ENCODE measurements around the gene PHTF1. TPM values are rescaled to one million over a fixed set of nuclear protein-coding genes. Genes with fewer than 3 reads are reported as not detected.
"Not testable (repeated sequence)": the region's sequence is repeated elsewhere in the genome, so short reads cannot be mapped to it uniquely, and the experiment has no call there.

The PHTF1 gene
- total RNA-seq, 1 donor from 2014 or later = 39.8 TPM

GRCh38 chr1:113732802-113733201, 26.5 kb downstream of the PHTF1 start:
- DNase-seq (ENCODE audit: low read depth, low spot score) = no peak

DNA sequence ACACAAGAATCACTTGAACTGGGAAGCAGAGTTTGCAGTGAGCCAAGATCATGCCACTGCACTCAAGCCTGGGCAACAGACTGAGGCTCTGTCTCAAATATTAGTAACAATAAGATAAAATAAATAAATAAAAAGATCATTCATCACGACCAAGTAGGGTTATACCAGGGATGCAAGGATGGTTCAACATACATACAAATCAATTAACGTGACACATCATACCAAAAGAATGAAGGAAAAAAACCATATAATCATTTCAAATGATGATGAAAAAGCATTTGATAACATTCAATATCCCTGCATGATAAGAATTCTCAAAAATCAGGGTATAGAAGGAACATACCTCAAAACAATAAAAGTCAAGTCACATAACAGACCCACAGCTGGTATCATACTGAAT, 38.3 kb downstream of the PHTF1 start:
- no peak for DNase-seq (ENCODE audit: low read depth, low spot score)

GRCh38 chr1:113718621-113719020, 40.7 kb downstream of the PHTF1 start:
- not testable (repeated sequence) for DNase-seq (ENCODE audit: low read depth, low spot score)

GRCh38 chr1:113717506-113717905, 41.8 kb downstream of the PHTF1 start:
- not testable (repeated sequence) for DNase-seq (ENCODE audit: low read depth, low spot score)

DNA sequence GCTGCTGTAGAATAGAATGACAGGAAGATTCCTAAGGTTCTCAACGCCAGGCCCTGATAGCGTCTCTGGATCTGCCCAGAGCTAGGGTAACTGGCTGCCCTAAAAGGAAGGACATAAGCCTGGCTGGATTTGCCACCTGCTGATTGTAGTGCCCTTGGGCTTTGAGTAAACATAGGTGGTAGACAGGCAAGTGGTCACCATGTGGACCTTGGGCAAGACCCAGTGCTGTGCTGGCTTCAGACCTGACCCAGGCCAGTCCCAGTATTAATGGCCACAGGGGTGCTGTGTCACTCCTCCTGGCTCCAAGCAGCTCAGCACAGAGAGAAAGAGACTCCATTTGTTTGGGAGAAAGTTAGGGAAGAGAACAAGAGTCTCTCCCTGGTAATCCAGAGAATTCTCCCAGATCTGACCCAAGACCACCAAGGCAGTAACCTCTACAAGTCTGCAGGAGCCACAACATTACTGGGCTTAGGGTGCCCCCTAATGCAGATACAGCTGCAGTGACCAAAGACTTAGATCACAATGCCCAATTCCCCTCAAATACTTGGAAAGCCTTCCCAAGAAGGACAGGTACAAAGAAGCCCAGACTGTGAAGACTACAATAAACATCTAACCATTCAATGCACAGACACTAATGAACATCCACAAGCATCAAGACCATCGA, 44.5 kb downstream of the PHTF1 start:
- DNase-seq (ENCODE audit: low read depth, low spot score) = no peak

- DNase-seq (ENCODE audit: low read depth, low spot score) = no peak
Measured at GRCh38 chr1:113701429-113701828, 57.9 kb downstream of the PHTF1 start.

DNA sequence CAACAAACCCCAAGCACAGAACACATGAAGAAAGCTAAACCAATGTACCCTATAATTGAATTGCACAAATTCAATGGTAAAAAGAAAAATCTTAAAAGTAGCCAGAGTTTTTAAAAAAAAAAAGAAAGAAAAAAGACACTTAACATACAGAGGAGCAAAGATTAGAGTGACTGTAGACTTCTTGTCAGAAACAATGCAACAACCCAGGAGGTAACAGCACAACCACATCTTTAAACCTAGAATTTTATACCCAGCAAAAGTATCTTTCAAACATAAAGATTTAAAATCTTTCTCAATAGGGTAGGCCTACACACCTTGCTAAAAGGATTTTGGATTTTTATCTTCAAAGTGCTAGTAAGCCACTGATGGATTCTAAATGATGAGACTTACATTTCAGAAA, 64.4 kb downstream of the PHTF1 start:
- DNase-seq (ENCODE audit: low read depth, low spot score) = no peak

- no peak for DNase-seq (ENCODE audit: low read depth, low spot score)
Measured at GRCh38 chr1:113692824-113693431, 66.4 kb downstream of the PHTF1 start.

GRCh38 chr1:113692342-113692741, 66.9 kb downstream of the PHTF1 start:
- no peak for DNase-seq (ENCODE audit: low read depth, low spot score)

DNA sequence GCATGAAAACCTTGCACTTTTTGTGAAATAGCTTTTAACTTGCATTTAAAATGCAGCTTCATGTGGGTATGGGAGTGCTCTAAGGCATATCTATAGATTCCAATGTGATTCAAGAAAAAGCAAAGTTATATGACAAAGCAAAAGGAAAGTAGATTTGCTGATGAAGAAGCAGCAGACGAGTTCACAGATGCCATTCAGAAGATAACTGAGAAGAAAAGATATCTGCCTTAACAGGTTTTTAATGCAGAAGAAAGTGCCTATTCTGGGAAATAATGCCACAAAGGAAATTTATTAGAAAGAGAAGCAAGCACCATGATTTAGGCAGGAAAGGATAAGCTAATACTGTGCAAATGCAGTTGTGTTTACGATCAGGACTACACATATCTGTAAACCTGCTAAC, 68.1 kb downstream of the PHTF1 start:
- no peak for DNase-seq (ENCODE audit: low read depth, low spot score)

DNA sequence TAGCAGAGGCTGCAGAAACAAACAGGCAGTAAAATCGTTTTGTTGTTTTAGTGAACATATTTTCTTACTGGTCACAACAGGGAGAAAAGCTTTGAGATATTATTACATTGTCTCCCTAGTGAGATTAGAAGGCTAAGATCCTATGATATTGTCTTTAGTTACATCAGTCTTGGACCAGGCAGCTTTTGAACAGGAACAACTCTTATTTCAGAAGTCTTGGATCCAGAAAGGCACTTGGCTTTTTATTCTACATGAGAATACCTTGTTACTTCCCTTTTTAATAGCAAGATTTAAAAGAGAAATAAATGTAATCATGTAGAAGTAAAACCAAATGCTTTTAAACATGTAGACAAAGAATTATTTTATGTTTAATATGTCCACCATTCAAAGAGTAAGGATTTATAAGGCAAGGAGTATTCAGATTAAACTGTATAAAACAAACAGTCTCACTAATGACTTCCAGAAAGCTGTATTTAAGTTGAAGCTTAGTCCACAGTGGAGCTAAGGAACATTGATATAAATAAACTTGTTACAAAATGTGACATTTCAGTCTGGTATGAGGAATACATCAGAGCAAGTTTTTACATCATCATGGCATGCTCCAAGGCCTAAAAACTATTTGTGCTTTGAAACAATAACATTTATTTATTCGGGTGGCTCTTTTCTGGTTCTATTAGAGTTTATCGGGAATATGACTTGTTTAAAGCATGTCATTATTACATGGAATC, 72.2 kb downstream of the PHTF1 start:
- DNase-seq (ENCODE audit: low read depth, low spot score) = no peak

GRCh38 chr1:113684153-113684541, 75.1 kb downstream of the PHTF1 start:
- peak; percentile 32 for DNase-seq (ENCODE audit: low read depth, low spot score)

DNA sequence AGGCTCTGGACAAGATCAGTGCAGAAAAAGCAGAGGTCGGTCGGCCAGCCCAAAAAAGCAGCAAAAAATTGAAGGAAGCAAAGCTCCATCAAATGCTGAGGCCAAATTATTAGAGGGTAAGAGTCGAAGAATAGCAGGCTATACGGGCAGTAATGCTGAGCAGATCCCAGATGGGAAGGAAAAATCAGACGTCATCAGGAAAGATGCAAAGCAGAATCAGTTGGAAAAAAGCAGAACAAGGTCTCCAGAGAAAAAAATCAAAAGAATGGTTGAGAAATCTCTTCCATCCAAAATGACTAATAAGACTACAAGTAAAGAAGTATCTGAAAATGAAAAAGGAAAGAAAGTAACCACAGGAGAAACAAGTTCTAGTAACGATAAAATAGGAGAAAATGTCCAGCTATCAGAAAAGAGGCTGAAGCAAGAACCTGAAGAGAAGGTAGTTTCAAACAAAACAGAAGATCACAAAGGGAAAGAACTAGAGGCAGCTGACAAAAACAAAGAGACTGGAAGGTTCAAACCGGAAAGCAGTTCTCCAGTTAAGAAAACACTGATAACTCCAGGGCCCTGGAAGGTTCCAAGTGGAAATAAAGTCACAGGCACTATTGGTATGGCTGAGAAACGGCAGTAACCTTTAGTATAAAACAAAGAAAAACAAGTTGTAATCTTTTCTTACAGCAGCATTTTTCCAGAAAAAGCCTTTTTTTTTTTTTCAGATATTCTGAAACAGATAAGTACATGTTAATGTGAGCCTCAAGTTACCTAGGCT, 75.7 kb downstream of the PHTF1 start:
- peak; percentile 57 for DNase-seq (ENCODE audit: low read depth, low spot score)

DNA sequence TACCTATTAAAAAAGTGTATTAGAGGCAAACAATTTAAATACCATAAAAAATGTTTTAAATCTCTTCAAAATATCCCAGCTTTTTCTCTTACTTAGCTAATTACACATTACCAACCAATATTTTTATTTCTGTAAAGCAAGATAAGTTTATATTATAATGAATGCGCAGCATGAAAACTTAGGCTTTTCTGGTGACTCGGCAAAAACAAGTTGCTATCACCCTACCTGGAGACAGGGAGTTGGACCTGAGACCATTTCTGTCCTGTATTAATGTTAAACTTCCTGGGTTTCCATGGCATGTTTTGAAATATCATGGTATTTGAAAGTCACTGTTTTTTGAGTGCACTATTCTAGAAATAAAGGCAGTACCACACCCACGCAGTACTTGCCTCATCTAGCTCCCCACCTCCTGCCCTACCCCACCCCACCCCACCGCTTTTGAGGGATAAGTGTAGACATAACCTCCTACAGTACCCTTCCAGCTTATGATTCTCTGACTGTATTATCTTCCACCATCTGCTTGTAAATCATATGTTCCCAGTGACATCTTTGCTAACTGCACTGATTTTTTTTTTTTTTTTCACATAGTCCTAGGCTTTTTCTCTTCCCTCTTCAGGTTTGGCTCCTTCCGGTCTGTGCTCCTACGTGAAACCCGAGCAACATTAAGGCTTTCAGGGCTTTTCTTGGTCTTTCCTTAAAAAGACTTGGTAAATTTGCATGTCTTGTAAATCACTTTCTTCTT, 77.5 kb downstream of the PHTF1 start:
- no peak for DNase-seq (ENCODE audit: low read depth, low spot score)

- DNase-seq (ENCODE audit: low read depth, low spot score) = no peak
Measured at GRCh38 chr1:113678159-113678469, 81.2 kb downstream of the PHTF1 start.

DNA sequence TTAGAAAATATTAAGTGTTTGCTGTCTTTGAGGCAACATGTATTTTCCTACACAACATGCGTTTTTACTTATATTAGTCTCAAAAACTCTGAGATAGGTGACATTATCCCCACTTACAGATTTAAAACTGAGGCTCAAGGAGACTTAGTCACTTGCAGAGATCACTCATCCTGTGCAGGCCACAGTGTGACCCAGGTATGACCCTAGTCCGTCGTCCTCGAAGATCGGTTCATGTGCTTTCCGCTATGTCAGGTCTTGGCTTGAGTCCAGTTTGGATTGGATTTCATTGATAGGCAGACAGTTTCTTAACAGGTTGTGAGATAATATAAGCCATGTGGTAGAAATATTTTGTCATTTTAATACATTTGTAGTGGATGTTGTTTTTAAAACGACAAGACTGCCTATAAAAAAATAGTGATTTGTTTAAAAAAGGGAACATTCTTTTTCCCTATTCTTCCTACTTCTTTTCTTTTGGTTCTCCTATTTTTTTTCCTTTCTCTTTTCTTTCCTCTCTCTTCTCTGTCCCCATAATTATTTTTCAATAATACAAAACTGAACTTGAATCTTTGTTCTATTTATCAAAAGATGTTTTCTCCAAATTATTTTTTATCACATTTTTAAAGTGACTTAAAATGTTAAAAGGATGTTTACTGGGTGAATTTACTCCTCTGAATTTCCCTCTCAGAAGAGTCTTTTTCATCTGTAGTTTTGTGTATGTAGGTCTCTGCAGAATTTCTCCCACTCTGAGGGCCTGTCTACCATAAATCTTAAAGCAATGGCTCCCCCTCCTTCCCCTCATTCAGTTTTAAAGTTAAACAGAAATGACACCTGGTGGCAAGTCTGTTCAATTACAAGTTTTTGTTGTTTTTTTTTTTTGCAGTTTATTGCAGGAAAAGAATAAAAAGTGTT, 81.8 kb downstream of the PHTF1 start:
- DNase-seq (ENCODE audit: low read depth, low spot score) = peak; percentile 29

DNA sequence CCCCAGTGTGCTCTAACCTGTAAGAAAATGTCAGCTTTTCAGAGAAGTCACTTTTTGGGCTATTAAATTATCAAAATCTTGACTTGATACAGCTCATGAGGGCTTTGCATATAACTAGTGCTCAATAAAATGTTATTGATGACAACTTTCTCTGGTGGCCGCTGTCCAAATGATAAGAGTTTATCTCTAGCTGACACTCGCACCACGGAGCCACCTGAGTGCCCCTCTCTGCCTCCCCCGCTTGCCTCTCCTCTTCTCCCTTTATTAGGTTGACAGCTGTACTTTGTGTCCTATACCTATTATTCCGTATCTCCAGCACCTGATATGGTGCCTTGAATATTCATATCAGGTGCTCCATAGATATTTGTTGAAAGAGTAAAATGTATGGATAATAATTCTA, 82.8 kb downstream of the PHTF1 start:
- no peak for DNase-seq (ENCODE audit: low read depth, low spot score)

- no peak for DNase-seq (ENCODE audit: low read depth, low spot score)
Measured at GRCh38 chr1:113675302-113675701, 84.0 kb downstream of the PHTF1 start.

DNA sequence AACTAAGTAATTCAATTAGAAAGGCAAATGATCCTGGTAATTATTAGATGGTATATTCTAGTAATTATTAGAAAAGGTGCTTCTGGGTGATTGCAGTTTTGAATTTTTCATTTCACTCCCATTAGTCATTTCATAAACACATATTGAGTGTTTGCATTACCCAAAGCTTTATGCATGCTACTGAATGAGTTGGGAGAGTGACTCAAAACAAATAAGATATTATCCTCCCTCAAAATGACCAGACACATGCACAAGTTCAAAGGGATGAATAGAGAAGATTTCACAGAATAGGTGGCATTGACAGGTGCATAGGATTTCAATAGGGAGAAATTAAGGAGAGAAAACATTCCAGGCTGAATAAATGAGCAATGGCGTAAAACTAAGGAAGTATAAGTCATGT, 84.7 kb downstream of the PHTF1 start:
- no peak for DNase-seq (ENCODE audit: low read depth, low spot score)

DNA sequence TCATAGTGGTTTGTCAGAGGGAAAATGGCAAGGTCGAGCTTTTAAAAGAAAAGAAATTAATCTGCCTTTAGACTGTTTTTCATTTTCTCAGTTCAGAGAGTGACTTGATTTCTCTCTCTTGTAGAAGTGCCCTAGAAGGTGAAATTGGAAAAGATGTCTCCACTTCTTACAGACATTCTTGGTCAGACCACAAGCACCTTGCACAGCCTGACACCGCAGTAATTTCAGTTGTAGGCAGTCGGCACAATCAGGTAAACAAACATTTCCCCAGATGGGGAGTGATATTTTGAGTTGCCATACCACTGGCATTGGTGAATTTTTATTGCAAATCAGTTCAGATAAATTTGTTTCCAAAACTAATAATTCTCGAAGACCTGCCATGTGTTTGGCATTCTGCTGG, 86.8 kb downstream of the PHTF1 start:
- no peak for DNase-seq (ENCODE audit: low read depth, low spot score)

All from pulmonary artery endothelial cell (primary cell).